DOHH2 (cell line): ENCODE data around the gene CREB5.

Experiments used
- EZH2phosphoT487 ChIP-seq: fragments of 200-600 bp; sonication (generic); IDR thresholded peaks from 2 replicates; pipeline ENCODE4 v1.6.1; 2017; ENCODE audit warnings: borderline replicate concordance, mild to moderate bottlenecking, antibody characterized with exemption, low read length, moderate library complexity, mixed read lengths
- TF ChIP-seq, protein P1 (sequence below): fragments of 200-600 bp; sonication (generic); IDR thresholded peaks from one replicate; pipeline ENCODE4 v1.5.1; 2014; ENCODE audit warnings: antibody characterized with exemption, mild to moderate bottlenecking, low read depth, low read length; ENCODE audit not compliant: poor library complexity, severe bottlenecking

DNA sequence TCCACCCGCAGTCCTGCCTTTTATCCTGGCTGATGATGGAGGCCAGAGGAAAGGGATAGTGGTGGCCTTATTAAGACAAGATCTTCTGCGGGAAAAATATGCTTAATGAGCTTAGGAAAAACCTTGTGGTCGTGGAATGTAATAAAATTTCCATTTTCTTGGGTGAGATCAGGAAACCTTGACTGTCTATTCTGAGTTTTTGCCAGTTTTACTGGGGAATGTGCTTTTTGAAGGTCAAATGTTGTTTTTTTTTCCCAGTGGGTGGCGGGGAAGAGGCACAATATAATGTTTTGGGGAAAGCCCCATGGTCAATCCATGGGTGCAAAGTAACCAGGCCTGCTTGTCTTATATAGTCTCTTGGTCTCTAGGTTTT lies 118.5 kb downstream of the CREB5 start:
- TF ChIP-seq, protein P1, sequence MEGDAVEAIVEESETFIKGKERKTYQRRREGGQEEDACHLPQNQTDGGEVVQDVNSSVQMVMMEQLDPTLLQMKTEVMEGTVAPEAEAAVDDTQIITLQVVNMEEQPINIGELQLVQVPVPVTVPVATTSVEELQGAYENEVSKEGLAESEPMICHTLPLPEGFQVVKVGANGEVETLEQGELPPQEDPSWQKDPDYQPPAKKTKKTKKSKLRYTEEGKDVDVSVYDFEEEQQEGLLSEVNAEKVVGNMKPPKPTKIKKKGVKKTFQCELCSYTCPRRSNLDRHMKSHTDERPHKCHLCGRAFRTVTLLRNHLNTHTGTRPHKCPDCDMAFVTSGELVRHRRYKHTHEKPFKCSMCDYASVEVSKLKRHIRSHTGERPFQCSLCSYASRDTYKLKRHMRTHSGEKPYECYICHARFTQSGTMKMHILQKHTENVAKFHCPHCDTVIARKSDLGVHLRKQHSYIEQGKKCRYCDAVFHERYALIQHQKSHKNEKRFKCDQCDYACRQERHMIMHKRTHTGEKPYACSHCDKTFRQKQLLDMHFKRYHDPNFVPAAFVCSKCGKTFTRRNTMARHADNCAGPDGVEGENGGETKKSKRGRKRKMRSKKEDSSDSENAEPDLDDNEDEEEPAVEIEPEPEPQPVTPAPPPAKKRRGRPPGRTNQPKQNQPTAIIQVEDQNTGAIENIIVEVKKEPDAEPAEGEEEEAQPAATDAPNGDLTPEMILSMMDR: no peak
- TF ChIP-seq EZH2phosphoT487: no peak
